Cerebellar nuclear complex (tissue), 1 donor: ENCODE results near the gene SERTAD2.

Source experiments
- DNase-seq, 2 experiments: peaks; one replicate each; lab custom pipeline; 2025; lab: John Stamatoyannopoulos, UW

SERTAD2 gene

DNA sequence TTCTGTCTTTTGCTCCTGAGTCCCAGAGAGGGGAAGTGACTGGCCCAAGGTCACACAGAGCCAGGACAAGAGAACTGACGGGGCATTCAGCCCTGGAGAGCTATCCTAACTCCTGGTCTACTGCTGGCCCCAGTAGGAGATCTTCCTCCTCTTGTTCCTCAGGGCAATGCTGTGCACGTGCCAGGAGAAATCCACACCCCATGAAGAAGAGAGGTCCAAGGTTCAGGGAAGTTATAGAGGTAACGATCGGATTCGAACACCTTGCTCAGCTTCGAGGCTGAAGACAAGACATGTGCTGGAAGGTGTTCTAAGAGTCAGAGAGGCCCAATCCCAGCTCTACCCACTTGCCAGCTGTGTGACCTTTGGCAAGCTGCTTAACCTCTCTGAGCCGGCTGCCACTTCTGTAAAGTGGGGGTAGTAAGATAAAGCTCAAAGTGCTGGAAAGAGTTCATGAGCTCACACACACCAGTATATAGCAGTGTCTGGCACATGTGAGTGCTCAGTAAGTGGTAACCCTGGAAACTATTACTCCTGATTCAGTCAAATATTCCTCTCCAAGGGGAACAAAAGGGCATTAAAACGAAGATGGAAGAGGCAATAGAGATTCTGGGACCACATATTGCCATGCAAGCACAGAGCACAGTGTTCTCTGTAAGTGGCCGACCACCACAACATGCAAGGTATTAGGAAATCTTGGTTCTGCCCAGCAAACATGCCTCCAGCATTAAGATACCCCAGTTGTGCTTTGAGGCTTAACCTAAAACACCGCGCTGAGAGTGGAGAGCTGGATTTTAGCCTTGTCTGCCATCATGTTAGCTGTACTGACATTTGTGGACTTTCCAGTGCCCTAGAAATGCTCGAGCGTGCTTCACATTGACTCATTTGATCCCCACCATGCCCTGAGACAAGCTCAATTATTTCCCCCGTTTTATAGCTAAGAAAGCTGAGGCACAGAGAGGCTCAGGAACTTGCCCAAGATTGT lies 25.6 kb downstream of the SERTAD2 start:
- DNase-seq: no peak

DNA sequence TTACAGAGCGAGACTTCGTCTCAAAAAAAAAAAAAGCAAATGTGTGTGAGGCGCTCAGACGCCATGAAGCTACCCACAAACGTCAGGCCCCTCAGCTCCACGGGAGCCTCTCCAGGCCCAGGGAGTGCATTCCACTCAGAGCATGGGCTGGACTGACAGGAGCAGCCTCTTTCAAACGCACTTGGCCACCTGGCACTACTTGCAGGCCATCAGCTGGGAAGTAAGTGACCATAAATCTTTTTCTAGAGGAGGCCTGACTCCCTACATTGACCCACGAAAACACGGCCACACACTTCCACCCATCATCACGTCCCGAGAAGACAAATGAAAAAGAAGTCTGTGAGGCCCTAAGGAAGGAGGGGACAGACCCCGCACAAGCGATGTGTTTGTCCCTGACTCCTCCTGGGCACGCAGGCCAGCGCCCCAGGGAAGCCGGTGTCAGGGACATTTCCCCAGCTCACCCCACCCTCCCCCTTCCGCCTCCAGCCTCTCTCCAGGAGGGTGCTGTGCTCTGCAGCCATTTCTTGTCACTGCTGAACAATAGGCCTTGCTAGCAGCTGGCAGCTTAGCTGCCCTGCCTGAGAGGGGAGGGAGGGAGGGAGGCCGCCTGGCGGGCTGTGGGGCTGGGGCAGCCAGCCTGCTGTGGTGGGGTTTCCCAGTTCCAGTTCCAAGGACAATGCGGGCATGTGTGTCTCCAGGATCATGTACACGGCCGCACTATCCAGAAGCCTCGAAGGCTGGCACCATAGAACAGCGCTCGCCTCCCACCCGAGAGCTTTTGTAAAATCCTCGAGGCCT lies 26.6 kb downstream of the SERTAD2 start:
- no peak for DNase-seq

DNA sequence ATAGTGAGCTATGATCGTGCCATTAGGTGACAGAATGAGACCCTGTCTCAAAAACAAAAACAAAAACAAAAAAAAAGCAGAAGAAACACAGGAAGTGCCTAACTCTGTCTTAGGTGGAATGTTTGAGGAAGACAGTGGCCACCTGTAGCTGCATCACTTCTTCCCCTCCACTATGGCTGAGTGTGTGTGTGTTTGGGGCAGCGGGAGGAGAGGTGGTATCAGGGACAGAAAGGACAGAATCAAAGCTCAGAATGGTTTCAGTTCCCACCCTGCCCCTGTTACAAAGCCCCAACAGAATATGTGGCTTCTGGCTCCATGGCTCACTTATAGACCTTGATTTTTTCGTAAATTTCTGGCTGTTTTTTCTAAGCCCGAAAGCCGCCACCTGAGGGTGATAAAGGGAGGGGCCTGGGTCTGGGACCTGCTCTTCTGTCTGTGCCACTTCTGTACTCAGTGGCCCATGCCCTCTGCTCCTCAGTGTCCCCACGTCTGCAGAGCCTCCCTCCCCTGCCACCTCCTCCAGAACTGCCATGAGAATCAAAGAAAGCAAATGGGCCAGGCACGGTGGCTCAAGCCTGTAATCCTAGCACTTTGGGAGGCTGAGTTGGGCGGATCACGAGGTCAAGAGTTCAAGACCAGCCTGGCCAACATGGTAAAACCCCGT lies 27.4 kb downstream of the SERTAD2 start:
- no peak for DNase-seq

DNA sequence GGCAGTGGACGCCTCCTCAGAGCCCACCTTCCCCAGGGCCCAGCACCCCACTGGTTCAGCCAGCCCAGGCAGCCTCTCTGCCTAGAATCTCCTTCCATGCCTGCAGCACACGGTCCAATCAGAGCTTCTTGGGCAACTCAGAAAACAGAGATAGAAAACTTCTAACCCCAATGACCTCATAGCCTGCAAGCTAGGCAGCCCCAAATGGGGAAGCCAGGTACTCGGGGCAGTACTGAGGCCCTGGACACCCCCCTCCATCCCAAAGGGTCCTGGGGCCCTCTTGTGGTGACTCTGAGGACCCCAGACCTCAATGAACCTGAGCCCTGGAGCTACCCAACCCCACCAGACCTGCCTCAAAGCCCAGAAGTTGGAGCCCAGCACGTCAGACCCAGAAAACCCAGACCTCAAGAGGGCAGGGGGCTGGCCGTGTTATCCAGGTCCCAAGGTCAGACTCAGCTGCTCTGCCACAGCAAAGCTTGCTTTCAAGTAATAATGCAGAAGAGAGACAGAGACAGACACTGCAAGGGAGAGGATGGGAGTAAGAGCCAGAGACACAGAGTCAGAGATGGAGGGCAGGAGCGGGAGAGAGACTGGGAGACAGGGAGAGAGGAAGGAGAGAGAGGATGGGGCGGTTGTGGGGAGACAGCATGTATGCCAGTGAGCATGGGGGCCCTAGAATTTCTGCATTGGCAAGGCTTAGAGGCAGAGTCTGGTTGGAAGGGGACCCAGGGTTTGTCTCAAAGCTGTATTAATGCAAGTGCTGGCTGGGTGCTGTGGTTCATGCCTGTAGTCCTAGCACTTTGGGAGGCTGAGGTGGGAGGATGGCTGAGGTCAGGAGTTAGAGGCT lies 28.2 kb downstream of the SERTAD2 start:
- no peak for DNase-seq

DNA sequence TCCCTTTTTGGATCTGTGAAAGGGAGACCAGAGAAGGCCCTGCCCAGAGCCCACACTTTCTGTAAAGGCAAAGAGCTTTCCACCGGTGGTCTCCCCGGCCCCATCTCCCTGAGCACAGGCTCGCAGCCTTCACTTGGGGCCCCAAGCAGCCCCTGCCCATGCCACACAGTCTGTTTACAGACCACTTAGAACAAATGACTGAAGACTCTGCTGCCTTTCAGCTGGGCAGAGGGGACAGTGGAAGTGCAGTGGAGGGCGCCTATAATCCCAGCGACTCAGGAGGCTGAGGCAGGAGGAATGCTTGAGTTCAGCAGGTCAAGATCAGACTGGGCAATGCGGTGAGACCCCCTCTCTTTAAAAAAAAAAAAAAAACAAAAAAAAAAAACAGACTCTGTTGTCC lies 28.9 kb downstream of the SERTAD2 start:
- no peak for DNase-seq

DNA sequence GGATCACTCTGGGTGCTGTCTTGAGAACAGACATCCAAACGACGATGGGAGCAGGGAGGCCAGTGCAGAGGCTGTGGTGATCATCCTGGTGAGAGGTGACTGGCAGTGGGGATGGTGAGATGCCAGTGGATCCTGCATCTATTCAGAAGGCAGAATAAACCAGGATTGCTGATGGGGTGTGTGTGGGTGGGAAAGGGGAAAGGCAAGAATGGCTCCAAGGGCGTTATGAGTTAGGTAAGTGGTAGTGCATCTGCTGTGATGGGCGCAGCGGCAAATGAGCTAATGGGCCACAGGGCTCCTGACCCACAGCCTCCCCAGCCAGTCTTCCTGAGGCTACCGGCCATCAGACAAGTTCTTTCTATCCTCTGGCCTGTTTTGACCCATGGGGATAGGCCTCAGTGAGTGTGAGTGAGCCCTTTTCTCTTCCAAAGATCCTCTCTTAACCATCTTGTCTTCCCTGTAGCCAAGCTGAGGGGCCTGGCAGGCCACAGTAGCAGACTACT lies 29.6 kb downstream of the SERTAD2 start:
- DNase-seq: no peak

DNA sequence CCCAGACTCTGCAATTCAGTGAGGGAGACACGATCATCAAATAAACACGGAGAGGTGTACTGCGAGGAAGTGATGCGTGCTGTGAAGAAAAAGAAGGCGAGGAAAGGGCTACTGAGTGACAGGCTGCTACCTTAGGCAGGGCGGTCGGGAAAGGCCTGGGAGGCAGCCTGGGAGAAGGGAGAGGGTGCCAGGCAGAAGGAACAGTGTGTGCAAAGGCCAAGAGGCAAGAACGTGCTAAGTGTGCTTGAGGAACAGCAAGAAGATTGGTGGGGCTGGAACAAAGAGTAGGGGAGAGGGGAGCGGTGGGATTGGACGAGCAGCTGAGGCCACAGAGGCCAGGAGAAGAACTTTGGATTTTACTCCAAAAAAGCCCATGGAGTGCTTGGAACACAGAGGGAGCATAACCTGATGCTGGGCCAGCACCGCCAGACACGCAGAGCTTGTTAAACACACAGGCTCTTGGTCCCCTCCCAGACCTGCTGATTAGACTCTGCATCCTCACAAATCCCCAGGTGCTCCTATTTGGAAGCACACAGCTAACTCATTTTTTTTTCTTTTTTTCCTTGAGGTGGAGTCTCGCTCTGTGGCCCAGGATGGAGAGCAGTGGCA lies 30.4 kb downstream of the SERTAD2 start:
- no peak for DNase-seq

DNA sequence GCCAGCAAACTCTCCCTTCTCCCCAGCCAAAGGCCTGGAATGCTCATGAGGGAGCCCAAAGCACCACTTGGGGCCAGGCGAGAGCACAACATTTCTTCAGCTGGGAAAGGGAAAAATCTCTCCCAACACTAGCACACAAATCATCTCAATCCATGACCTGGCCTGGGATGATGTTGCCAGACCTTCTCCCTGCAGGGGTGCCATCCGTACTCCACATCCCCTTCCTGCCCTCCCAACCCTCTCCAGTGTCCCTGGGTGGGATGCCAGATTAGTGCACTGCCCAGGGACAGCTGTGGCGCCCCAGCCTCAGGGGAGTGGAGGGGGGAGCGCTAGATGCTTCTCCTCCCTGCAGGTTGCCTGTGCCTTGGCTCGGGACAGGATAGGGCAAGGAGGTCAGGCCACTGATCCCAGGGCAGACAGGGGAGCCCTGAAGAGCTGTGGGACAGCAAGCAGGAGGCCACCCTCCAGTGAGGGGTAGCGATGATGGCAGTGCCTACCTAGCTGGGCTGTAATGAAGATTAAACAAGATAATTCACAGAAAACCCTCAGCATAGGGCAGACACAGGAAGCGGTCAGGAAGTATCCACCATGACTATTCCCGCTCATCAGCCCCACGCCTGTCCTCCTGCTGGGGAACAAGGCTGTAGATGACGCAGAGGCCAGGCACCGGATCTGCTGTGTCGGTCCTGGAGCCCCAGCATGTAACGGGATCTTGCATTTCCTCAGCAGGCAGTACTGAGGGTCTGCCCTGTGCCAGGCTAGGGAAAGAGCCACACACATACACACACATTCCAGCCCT lies 31.1 kb downstream of the SERTAD2 start:
- no peak for DNase-seq

DNA sequence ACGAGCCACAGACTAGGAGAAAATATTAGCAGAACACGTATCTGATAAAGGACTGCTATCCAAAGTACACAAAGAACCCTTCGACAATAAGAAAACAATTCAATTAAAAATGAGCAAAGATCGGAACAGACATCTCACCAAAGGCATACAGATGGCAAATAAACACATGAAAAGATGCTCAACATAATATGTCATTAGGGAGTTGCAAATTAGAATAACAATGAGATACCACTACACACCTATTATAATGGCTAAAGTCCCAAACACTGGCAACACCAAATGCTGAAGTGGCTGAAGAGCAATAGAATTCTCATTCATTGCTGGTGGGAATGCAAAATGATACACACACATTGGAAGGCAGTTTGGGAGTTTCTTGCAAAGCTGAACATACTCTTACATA lies 33.1 kb downstream of the SERTAD2 start:
- DNase-seq: no peak

DNA sequence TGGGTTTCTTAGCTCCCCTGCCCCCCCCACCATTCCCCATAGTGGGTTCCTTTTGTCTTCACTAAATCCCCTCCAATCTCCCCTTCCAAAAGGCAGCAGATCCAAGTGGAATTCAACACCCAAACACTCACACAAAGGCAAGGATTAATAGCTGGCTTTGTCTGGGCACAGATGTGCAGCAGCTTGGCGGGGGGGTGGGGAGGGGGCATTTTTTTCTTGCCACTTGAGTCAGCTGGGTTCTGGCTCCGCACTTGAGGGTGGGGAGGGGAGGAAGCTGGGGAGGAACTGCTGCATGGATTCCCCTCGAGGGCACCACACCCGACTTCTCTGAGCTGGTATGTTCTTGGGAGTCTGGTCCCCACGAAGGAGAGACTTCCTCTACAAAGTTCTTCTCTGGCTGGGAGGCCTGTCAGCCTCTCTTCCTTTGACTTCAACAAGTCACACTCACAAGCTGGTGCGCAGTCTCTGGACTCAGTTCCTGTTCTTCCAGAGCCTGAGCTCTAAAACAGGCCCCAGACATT lies 36.0 kb downstream of the SERTAD2 start:
- no peak for DNase-seq

DNA sequence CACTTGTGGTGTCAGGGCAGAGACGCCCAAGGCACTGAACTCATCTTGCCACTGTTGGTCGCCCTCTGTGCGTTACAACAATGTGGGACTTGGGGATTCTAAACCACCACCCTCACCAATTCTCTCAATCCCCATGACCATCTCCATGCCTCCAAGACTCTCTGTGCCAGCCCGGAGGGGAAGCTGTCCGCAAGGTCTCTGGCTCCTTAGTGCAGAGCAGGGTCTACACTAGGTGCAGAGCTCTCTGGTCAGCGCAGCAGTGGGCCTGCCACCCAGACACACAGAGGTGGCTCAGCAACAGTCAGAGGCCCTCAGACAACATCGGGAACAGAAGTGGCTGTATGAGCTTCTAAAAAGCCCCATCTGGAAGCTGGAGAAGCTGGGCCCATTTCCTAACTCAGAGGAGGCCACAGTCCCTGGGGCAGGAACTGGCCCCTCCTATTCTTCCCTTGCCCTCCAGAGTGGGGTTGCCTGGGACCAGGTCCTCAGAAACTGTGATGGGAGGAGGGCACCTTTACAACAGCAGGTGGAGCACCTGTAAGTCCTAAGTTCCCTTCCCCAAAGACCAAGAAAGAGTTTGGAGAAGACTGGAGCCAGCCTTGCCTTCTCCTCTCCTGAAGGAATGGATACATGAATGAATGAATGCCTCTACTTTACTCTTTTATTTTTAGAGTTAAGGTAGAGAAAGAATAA lies 37.7 kb downstream of the SERTAD2 start:
- DNase-seq: no peak

DNA sequence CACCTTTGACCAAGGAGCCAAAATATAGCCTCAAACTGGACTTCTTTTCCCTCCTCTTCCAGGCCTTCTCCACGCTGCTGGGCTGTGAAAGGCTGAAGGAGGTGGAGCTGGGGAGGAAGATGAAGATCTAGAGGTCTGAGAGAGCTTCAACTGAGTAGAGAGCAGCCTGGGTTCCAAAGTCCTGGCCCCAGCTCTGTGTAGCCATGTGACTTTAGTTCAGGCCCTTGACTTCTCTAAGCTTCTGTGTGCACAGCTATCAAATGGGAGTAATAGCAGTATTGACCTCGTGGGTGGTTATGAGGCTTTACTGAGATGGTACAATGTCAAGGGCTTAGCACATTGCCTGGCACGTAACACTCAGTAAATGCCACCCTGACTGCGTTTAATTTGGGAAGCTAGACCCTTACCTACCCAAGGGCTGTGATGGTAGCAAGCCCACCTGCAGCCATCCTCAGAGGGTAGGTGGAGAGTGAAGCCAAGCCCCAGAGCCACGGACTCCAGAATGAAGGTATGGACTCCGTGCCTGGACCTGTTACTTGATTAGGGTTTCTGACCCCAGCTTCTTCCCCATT lies 38.4 kb downstream of the SERTAD2 start:
- DNase-seq: no peak

DNA sequence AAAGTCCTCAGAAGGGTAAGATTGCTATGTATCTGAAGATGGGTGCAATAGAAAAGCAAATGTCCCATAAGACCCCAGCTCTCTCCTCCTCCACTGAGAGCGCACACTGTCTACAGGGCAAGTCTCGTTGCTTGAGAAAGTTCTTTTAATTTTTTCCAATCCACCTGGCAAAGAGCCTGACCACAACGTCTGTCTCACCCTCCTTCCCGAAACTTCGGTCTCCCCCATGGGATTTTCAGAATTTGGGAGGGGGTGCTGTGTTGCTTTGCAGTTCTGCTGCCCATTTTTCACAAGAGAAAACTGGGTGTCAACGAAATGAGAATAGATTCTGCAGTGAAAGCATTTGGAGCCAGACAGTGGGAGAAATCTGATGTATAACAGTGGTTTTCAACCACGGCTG lies 40.4 kb downstream of the SERTAD2 start:
- no peak for DNase-seq

DNA sequence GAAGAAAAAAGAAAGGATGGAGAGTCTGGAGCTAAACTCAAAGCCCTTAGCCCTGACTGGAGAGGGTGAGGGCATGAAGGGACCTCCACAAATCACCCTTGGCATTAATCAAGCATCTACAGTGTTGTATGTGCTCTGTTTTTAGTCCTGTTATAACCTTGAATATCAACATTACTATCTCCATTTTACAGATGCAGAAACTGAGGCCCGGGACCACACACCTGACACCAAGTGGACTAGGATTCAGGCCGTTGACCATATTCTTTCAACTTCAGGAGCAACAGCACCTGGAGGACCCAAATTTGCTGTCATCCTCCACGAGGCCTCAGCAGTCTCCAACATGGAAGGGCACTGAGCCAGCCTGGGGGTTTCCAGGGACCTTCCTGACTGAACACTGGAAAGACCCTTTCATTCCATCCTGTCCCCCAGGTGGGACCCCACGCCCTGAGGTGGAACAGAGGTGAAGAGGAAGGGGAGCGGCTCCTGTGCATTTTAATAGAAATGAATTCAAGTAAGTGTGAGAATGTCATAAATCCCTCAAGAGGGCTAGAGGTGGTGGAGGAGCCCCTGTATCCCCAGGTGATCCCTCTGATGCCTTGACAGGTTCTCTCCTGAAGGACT lies 41.0 kb downstream of the SERTAD2 start:
- no peak for DNase-seq

DNA sequence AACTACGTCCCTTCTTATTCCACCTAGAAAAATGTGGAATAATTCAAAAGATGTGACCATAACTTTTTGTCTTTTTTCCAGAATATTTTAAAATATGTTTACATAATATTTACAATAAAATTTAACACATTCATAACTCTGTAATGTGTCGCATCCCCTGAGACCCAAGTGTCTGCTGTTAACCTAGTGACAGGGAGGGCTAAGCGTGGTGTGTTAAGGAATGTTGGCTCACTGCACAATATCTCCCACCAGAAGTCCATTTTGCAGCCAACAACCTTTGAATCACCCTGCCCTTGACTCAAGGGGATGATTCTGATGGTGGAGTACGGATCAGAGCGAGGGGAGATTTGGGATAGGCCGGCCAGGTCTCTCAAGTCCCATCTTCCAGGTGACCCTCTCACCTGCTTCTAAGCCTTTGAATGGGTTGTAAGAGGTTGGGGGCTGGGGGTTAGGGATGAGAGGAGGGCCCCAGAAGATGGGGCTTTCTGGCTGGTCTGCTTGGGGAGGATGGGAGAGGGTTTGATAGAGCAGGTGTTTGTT lies 43.3 kb downstream of the SERTAD2 start:
- no peak for DNase-seq

DNA sequence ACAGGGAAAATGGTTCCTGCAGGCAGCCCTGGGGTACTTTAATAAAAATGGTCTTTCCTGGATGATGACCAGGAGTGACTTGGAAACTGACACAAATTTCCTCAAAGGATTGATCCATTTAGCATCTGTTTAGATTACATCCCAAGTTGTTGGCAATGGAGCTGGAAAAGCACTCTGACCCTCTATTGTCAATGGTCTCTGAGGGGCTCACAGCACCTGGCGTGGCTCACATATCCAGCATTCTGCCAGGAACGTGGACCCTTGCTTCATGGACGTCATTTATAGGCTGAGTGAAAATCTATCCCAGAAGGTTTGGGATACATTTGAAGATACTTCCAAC lies 43.8 kb downstream of the SERTAD2 start:
- DNase-seq: no peak

DNA sequence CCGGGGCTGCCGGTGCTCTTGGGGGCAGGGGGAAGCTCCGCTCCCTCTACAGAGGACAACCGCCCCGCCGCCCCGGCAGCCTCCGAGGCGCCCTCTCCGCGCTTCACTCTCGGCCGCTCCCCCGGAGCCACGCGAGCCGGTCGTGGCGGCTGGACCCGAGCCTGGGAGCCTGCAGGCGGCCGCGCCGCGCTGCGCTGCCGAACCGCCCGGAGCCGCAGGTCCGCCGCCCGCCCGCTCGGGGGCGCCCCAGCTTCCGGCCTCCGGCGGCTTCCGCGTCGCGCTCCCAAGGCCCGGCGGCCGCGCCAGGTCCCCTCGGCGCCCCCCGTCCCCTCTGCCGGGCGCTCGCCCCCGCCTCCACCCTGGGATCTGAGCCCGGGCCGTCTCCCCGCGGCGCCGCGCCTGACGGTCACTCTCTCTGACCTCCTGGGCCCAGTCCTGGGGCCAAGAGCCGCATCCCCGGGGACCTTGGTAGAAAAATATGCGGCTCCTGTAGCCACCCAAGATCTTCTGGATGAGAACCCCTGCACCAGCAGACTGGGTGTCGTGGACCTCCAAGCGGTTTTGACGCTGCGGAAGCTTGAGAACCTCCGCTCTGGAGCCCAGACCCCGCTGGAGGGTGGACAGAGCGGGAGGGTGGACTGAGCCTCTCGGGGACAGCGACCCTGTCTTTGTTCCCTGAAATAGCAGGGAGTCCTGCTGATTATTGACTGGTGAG lies 44.3 kb downstream of the SERTAD2 start:
- DNase-seq: no peak

DNA sequence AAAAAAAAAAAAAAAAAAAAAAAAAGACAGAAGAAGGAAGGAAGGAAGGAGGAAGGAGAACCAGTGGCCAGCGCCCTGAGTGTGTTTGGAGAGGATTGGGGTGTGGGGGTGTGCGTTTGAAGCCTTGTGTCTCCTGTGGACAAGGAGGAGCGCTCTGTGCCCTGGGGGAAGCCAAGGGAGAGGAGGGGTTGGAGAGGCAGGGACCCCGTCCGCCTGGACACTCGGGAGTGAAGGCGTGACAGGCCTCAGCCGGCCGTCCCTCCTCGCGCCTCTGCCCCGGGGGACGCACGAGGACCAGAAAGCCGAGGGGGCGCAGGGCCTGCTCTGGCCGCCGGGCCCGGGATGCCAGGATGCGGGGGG lies 44.9 kb downstream of the SERTAD2 start:
- DNase-seq: no peak
